ENCODE measurements around the gene ATR.

DNA sequence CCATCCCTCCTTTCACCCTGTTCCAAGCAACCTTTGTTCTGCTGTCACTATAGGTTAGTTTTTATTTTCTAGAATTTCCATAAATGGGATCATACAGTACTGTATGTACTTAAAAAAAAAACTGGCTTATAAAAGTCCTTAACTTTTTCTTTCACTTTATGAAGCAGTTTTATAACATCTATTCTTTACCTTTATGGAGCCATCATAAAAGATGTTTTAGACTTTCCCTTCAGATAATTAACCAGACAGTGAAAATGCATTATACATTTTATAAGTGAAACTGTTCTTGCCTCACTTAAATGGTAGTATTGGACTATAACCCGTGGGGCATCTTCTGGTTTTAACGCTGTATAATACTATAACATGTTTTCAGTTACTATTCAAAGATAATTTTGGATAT, 43.9 kb upstream of the ATR start:
- TF ChIP-seq, protein P1, sequence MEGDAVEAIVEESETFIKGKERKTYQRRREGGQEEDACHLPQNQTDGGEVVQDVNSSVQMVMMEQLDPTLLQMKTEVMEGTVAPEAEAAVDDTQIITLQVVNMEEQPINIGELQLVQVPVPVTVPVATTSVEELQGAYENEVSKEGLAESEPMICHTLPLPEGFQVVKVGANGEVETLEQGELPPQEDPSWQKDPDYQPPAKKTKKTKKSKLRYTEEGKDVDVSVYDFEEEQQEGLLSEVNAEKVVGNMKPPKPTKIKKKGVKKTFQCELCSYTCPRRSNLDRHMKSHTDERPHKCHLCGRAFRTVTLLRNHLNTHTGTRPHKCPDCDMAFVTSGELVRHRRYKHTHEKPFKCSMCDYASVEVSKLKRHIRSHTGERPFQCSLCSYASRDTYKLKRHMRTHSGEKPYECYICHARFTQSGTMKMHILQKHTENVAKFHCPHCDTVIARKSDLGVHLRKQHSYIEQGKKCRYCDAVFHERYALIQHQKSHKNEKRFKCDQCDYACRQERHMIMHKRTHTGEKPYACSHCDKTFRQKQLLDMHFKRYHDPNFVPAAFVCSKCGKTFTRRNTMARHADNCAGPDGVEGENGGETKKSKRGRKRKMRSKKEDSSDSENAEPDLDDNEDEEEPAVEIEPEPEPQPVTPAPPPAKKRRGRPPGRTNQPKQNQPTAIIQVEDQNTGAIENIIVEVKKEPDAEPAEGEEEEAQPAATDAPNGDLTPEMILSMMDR (IDR thresholded peaks at IDR 0.05) = no peak
- TF ChIP-seq POLR2A (IDR thresholded peaks at IDR 0.05) = no peak

All from heart left ventricle (tissue), 13 donors.